LHCN-M2 (cell line): ENCODE data around the gene HDAC7. TPM values are rescaled to one million over a fixed set of nuclear protein-coding genes. Genes with fewer than 3 reads are reported as not detected.

Experiments used
- DNase-seq: peaks from one replicate; pipeline ENCODE4 v3.0.0-alpha.2; 2012; ENCODE audit warnings: low read depth
- total RNA-seq: library from RNA; depleted of rRNA; stranded (reverse); fragments of >200 nt; gene quantifications from 2 replicates; pipeline ENCODE4 v1.2.3, GENCODE V29; 2014

HDAC7 gene
- total RNA-seq, 1 experiment from 2014 or later = 26.3 TPM

DNA sequence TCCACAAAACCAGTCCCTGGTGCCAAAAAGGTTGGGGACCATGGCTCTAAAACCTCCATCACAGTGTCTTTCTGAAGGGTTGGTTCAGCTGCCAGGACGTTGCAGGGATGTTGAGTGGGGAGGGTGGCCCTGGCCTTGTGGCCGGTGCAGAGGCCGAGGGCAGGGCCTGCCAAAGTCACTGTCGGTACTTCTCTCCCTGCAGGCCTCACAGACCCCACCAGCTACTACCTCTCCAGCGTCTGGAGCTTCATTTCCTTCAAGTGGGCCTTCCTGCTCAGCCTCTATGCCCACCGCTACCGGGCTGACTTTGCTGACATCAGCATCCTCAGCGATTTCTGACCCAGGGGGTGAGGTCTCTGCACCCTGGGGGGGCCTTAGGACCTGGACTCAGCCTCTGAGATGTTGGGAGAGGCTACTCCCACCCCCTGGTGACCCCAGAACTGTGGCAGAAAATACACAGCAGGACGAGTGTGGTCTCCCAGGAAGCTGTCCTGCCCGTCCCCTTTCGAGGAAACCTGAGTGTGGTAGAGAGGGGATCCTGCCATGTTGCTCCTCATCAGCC lies 39.7 kb downstream of the HDAC7 start:
- DNase-seq = no peak

DNA sequence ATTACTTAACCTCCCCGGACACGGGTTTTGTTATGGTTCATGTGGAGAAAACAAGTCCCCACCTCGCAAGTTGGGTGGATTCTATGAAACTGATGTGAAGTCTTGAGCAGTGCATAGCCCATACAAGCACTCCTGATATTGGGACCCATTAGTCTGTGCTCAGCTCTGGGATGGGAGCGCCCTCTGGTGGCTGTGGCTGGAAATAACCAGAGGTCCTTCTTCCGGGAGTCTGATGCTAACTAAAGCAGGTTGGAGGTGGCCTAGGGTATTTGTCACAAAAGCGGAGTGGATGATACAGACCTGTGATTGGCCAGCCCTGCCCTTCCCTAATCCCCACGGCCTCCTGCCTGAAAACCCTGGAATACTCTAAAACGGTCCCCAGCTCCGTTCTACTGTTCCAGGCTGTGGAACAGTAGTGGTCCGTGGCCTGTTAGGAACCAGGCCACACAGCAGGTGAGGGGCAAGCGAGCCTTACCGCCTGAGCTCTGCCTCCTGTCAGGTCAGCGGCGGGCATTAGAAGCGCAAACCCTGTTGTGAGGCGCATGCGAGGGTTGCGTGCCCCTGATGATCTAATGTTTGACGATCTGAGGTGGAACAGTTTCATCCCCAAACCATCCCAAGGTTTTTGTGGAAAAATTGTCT lies 40.3 kb downstream of the HDAC7 start:
- peak; percentile 74 for DNase-seq

DNA sequence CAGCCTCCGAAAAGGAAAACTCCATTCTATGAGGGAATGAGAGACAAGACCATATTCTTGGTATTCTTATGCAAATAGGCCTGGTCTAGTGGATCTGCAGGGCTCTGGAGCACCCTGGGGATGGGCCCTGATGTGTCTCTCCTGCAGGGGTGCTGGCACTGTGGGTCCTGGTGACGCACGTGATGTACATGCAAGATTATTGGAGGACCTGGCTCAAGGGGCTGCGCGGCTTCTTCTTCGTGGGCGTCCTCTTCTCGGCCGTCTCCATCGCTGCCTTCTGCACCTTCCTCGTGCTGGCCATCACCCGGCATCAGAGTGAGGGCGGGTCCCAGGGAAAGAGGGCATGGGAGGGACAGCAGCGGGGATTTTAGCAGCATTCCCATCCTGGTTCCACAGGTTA lies 40.8 kb downstream of the HDAC7 start:
- DNase-seq = no peak

DNA sequence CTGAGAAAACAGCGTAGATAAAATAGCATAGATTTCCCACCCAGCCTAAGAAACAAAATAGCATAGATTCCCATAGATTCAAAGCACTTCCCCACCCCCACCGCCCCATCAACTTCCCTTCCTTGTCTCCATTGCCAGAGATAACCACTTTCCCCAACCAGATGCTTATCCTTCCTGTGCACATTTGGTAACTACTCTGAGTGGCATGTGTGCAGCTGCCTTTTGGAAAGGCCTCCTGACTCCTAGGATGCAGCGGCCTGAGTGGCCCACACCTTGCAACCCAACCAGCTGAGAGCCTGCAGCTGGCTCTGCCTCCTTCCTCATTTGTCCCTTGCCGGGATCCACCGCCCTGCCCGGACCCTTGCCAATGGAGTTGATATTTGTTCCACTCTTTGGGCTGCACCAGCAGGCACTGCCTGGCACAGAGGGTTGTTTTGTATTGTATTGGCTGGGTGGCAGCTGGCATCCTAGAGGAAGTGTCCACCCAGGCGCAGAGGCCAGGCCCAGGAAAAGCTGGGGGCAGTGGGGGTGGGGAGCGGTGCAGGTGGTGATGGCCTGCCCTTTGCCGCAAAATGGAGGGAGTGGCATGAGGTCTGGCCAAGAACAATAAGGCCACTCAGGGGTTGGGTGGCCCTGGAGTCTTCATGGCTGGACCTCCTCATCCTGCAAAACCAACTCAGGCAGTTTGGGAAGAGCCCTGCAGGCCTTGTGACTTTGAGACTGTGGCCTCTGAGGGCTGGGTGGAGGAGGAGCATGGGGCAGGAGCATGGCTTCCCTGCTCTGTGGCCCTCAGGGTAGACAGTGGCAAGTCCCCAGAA lies 41.8 kb downstream of the HDAC7 start:
- DNase-seq = peak; percentile 34

DNA sequence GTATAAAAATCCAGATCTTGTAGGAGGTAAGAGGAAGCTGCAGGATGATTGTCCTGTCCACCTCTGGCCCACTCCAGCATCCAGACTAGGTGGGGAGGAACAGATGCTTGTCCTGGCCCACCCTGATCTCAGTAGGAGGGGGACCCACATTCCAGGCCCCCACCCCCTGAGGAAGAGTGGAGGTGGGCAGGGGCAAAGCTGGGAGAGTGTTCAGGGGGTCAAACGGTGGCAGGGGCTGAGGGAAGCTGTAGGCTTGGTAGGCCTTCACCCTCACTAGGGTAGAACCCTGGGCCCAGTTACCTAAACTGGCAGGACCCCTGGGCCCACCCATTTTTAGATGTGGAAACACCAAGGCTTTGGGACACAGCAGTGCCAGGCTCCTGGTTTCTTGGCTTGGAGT lies 42.6 kb downstream of the HDAC7 start:
- DNase-seq = no peak

DNA sequence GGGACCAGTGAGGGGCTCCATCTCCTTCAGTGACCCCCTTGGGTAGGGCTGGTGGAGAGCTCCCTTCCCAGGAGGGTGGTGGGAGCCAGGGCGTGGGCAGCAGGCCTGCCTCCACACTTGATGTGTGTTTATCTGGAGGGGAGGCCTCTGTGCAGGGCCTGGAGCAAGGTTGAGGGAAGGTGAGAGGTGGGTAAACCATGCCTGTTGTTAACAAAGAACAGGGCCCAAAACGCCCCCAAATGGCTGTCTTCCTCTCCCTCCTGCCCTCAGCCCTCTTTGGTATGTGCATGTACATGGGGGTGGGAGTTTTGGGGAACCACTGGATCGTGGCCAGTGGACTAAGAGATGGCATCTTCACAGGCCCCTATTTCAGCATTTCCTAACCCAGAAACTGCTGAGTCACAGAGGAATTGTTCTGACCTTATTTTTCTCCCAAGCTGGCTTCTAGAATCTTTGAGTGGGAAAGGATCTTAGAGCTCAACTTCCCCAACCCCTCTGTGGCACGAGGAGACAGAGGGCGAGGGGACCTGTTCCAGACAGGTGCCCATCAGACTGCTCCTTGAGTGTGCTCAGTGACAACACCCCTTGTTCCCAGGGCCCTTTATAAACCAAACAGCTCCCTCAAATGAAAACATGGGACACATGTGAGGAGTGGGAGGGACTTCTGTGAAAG lies 43.1 kb downstream of the HDAC7 start:
- no peak for DNase-seq

DNA sequence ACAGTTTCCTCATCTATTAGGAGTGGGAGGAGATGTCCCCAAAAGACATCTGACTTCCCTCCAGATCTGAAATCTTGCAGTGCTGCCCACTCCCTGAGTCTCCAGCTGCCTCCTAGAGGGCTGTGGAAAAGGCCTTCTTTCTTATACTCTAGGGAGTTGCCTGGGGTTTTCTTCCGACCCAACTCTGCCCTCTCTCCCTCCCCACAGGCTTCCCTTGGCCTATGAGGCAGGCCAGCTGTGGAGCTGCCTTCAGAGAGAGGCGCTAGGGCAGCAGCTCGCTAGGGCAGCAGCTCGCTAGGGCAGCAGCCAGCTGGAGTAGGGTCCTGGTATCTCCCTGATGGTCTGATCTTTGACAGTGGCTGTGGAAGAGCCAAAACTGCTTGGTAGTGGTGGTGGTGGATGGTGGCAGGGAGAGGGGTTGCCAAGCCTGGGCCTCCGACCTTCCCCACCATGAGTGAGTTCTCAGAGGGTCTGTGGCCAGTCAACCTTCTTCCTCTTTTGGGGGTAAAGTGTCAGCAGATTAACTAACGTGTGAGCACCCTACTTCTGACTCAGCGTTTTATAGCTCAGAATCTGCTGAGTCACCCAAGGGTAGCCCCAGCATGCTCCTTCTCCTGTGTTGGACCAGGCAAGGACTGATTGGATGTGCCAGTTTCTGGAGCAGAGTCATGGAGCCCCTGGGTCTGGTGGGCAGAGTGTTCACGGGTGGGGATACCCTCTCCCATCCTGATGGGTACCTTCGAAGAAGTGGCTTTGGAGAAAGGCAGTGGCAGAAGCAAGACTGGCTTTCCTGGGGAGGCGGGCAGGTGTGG lies 44.4 kb downstream of the HDAC7 start:
- peak; percentile 46 for DNase-seq

DNA sequence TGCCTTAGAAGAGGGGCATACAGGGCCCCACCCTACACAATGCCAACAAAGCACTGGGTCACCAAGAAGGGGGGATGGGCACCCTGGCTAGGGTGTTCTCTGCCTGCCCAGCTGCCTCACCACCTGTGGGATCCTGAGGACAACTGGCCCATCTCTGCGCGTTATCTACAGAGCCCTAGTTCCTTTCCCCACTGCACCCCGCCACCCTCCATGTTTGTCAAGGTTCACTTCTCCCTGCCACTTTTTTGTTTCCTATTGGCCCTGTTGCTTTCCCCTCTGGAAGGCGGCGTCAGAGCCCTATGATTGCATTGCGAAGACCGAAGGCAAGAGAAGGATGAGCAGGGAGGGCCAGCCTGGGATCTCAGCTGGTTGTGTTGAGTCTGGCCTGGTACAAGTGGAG lies 45.0 kb downstream of the HDAC7 start:
- no peak for DNase-seq

DNA sequence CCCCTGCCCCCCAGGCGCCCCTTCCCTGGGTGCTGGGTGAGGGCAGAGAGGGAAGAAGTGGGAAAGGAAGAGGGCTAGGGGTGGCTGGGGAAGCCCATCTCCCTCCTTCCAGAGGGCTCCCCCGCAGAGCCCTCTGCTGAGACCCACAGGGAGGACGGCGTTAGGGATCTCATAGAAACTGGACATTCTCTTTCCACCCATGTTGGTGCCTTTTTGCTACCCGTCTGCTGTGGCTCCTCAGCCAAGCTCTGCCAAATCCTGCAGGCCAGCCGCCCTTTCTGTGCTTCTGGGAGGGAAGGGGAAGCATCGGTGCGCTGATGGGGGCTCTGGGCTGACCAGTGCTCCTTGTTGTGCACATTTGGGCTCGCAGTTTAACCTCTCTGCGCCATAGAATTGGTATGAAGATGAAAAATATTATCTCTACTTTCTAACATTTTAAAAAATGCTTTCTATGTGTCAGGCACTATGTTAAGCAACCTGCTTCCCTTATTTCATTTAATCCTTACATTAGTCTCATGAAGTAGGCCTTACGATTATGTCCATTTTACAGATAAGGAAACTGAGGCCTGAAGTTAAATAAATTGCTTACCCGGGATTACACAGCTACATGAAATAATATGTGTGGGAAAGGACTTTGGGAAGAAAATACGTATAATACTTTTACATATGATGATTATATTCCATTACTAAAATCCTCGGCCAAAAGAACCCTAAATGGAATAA lies 45.7 kb downstream of the HDAC7 start:
- DNase-seq = no peak

DNA sequence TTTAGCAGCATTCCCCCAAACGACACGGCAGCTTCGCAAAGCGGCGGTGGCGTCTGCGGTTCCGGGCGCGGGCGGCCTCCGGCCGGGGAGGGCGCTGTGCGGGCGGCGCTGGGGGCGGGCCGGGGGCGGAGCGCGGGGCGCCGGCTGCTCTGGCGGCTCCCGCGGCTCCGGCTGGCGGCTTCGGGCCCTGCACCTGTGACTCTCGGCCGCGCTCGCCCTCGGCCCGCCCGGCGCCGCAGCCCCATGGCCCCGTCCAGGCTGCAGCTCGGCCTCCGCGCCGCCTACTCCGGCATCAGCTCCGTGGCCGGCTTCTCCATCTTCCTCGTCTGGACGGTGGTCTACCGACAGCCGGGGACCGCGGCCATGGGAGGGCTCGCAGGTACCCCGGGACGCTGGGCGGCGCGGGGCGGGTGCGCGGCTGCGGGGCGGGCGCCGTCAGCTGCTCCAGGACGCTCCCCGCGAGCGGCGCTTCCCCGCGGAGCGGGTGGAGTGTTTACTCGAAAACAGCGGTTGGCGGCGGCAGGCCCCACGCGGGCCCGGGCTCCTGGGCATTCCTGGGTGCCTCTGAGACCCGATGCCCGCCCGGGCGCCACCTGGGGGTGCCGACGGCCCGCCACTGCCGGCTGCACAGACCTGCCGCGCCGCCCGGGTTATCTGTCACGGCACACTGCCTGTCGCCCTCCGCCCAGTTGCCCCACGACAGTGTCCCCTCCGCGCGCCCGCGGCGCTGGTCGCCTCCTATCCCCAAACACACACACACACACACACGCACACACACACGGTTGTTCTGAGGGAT lies 46.4 kb downstream of the HDAC7 start, which contains the start of gene SLC48A1:
Gene SLC48A1 (plus strand): TSS at position 177 of the 796 bp plus-strand sequence. CDS start 67 bp downstream, at position 244.
- DNase-seq = peak; percentile 38

DNA sequence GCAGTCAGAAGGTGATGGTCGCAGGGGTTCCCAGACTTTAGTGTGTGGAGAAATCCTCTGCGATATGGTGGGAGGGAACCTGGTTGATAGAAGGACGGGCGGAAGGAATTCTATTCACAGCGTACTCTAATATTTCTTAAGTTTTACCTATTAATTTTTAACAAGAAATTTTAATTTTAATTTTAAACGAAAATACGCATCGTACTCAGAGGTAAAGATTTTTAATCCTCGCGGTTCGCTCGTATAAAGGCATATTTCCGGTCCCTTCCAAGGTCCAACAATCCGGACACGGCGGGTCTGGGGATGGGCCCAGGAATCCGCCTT lies 47.0 kb downstream of the HDAC7 start:
- DNase-seq = no peak

DNA sequence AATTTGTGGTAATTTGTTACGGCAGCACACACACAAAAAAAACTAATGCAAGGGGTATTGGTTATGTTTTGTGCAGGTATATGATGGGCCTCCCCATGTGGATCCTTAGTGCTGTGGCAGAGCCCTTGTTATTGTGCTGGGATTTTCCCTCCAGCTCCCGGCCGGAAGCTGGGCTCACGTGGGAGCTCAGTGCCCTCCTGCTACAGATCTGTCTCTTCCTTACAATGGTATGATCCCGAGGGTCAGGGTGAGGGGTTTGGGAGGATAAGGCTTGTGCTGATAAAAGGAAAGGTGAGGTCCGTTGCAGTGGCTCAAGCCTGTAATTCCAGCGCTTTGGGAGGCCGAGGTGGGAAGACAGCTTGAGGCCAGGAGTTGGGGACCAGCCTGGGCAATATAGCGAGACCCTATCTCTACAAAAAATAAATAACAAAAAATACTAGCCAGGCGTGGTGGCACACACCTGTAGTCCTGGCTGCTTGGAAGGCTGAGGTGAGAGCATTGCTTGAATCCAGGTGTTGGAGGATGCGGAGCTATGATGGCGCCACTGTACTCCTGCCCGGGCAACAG lies 47.5 kb downstream of the HDAC7 start:
- DNase-seq = no peak

DNA sequence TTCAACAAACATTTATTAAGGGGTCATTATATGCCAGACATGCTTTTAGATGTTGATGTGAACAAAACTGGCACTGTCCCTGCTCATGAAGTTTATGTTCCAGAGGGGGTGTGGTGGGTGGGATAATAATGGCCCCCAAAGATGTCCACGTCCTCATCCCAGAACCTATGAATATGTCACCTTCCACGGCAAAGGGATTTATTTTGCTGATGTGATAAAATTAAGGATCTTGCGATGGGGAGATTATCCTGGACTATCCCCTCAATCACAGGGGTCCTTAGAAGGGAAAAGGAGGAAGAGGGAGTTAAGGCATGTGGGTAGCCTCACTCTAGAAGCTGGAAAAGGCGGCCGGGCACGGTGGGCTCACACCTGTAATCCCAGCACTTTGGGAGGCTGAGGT lies 48.4 kb downstream of the HDAC7 start:
- DNase-seq = no peak

DNA sequence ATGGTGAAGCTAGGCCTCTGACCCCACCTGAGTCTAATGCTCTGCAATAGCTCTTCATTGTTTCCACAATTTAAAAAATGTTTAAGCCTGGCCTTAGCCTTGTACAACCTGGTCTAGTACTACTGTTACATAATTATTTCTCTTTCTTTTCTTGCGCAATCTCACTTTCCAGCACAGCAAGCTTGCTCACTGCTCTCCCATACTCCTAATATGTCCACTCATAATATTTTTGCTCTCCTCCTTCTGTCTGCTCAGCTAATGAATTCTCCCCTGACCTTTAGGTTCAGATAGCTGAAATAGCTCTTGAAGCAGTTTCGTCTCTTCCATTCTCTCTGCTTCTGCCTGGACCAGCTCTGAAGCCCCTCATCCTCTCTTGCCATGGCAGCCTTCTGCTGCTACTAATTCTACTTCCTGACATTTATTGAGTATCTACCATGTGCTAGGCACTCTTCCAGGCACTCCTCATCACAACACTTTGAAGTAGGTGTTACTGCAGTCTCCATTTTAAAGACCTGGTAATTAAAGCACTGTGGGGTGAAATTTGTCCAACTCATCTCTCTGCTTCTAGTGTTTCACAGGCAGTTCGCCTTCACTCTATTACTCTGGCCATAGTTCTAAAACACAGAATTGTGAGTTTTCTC lies 49.5 kb downstream of the HDAC7 start:
- DNase-seq = no peak

DNA sequence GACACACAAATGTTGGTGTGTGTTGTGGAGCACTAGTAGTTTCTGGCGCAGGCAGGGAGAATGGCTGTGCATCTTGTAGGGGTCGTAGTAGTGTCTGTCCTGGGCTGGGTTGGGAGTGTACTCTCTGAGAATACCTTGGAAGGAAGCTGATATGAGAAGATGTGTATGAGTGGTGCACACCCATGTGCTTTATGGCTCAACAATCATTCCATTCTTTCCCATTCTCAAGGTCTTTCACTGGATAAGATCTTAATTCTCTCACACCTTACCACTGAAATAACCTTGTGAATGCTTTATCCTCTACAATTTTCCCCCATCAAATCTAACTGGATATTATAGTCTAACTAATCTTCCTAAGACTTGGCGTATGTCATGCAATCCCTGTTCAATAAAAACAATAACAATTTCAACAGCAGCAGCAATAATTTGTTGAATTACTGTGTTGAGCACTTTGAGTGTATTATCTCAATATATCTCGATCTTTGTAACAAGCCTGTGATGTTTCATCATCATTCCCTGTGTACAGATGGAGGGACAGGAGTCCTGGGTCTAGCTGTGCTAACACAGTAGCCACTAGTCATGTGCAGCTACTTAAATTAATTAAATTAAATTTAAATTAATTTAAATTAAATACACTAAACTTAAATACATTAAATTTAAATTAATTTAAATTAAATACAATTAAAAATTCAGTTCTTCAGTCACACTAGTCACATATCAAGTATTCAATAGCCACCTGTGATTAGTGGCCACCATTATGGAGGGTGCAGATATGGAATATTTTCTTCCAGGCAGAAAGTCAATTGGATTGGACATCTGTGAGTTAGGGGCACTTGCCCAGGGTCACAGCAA lies 50.2 kb downstream of the HDAC7 start:
- no peak for DNase-seq

DNA sequence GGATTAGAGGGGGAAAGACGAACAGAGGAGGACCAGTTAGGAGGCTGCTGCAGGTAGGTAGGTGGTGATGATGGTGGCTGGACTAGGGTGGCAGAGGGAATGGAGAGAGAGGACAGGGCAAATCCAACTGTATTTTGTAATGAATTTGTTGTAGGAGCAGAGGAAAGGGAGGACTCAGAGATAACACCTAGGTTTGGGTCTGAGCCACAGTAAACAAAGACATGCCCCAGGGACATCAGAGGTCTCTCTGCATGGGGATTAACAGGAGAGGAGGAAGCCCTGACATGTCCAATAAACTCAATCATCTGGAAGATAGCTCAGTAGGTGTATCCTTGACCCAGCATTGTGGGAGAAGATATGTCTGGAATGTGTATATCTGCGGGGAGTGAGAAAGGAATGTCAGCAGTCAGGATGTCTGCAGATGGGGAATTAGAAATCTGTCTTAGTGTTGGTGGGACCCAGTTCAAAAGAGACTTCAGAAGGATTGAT lies 51.3 kb downstream of the HDAC7 start:
- DNase-seq = no peak

DNA sequence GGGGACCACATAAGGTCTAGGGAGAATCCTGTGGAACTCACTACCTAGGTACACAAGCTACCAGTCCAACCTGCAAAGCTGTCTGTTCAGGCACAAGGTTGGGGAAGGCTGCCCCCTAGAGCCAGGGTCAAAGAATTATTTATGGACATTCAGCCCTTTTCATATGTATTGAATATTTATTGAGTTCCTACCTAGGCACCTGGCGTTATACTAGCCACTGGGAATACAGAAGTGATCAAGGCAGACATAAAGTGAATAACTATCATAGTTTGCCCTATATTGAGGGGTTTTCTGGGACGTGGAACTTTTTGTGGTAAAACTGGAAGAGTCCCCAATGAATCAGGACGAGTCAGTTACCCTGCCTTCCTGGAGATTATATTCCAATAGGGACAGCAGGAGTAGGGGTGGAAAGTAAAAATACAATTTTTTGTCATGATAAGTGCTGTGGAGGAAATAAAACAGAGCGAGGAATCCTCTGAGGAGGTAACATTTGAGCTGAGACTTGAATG lies 52.4 kb downstream of the HDAC7 start:
- no peak for DNase-seq
